GM12878 (cell line): Measurements from ENCODE around the gene TARS3. TPM values are rescaled to one million over a fixed set of nuclear protein-coding genes. Genes with fewer than 3 reads are reported as not detected.
A peak's percentile ranks its signal among the peaks of the same experiment; 100 is the strongest.

Experiments used
- ATAC-seq: fragments of 200-7000 bp; cut with Tn5 transposase; 3 replicates; pipeline ENCODE4 v1.9.1; 2020; ENCODE audit warnings: mild to moderate bottlenecking, moderate library complexity
- BruUV-seq: library from RNA; stranded (reverse); fragments of 400-500 nt; replicated peaks from 2 replicates; lab custom pipeline; 2021; lab: Mats Ljungman, UMichigan
- CTCF ChIA-PET: fragments of 300-600 bp; sonication (Branson Sonifier 250); formaldehyde crosslinking; extraction: SDS; loops from one replicate; lab custom pipeline; 2021; ENCODE audit warnings: inconsistent platforms; lab: Yijun Ruan, JAX
- POLR2A ChIA-PET: fragments of 350-600 bp; formaldehyde crosslinking; extraction: SDS; loops from one replicate; lab custom pipeline; 2021; ENCODE audit warnings: inconsistent platforms; lab: Charles Lee
- RAD21 ChIA-PET: fragments of 300-600 bp; sonication (Branson Sonifier 250); formaldehyde crosslinking; loops from one replicate; lab custom pipeline; 2023; ENCODE audit warnings: antibody characterized with exemption; ENCODE audit not compliant: unreplicated experiment; lab: Charles Lee
- SMC1A ChIA-PET: fragments of 300-600 bp; sonication (Branson Sonifier 250); formaldehyde crosslinking; loops from one replicate; lab custom pipeline; 2023; ENCODE audit not compliant: unreplicated experiment, uncharacterized antibody; lab: Charles Lee
- DNase-seq: peaks from one replicate; pipeline ENCODE4 v3.0.0-alpha.2; 2011; ENCODE audit warnings: low read depth, low spot score
- FAIRE-seq: peaks from 3 replicates; lab custom pipeline; 2011; peaks lifted over from hg19 to GRCh38; lab: Jason Lieb, UNC
- H2AFZ ChIP-seq: 2 replicates; pipeline ENCODE4 v1.6.0; 2011; ENCODE audit warnings: low read depth, low read length, control low read depth; ENCODE audit not compliant: control insufficient read depth
- H3K27ac ChIP-seq: 2 replicates; pipeline ENCODE4 v1.5.1; 2011; ENCODE audit warnings: control low read depth; ENCODE audit not compliant: control insufficient read depth, insufficient read depth
- H3K27me3 ChIP-seq, 2 experiments: replicated peaks in 1 of 2; 2 replicates each; pipeline versions ENCODE4 v1.6.0 to v1.6.1; 2011; ENCODE audit warnings: low read length in 1 of 2; ENCODE audit not compliant: control insufficient read depth in 2 of 2, insufficient read depth in 2 of 2
- H3K36me3 ChIP-seq, 2 experiments: 2 replicates each; pipeline ENCODE4 v1.5.1; 2011; ENCODE audit warnings: low read length in 1 of 2; ENCODE audit not compliant: control insufficient read depth in 2 of 2, insufficient read depth in 2 of 2
- H3K4me1 ChIP-seq: 2 replicates; pipeline ENCODE4 v1.6.1; 2011; ENCODE audit warnings: mild to moderate bottlenecking, low read length, moderate library complexity, mixed read lengths; ENCODE audit not compliant: control insufficient read depth, insufficient read depth
- H3K4me2 ChIP-seq: 2 replicates; pipeline ENCODE4 v1.6.0; 2011; ENCODE audit warnings: control low read depth; ENCODE audit not compliant: control insufficient read depth, insufficient read depth
- H3K4me3 ChIP-seq: fragments of 200-600 bp; sonication (generic); 2 replicates; pipeline ENCODE4 v1.5.1; 2016
- H3K79me2 ChIP-seq: 2 replicates; pipeline ENCODE4 v1.6.0; 2011; ENCODE audit warnings: low read length; ENCODE audit not compliant: control insufficient read depth, insufficient read depth
- H3K9ac ChIP-seq: 2 replicates; pipeline ENCODE4 v1.8.0; 2011; ENCODE audit warnings: low read length, control low read depth, mixed read lengths; ENCODE audit not compliant: control insufficient read depth, insufficient read depth
- H3K9me3 ChIP-seq: replicated peaks from 3 replicates; pipeline ENCODE4 v1.5.1; 2011; ENCODE audit warnings: mild to moderate bottlenecking, low read length; ENCODE audit not compliant: control insufficient read depth, insufficient read depth
- H4K20me1 ChIP-seq: 2 replicates; pipeline ENCODE4 v1.6.0; 2011; ENCODE audit not compliant: control insufficient read depth, insufficient read depth
- BMI1 ChIP-seq: fragments of 450-650 bp; IDR thresholded peaks from 2 replicates; pipeline ENCODE4 v1.6.1; 2016; ENCODE audit warnings: mild to moderate bottlenecking, moderate library complexity, borderline replicate concordance
- E4F1 ChIP-seq: fragments of 450-650 bp; IDR thresholded peaks from 2 replicates; pipeline ENCODE4 v1.6.1; 2018; ENCODE audit warnings: borderline replicate concordance, mild to moderate bottlenecking; ENCODE audit not compliant: partially characterized antibody
- MEF2B ChIP-seq: fragments of 450-650 bp; IDR thresholded peaks from 2 replicates; pipeline ENCODE4 v1.6.1; 2018; ENCODE audit warnings: mild to moderate bottlenecking, moderate library complexity; ENCODE audit not compliant: partially characterized antibody, poor library complexity, severe bottlenecking
- NFXL1 ChIP-seq: fragments of 450-650 bp; IDR thresholded peaks from 2 replicates; pipeline ENCODE4 v1.6.1; 2017; ENCODE audit warnings: antibody characterized with exemption, mild to moderate bottlenecking, borderline replicate concordance
- RELA ChIP-seq: fragments of 450-650 bp; IDR thresholded peaks from 2 replicates; pipeline ENCODE4 v1.8.0; 2014; ENCODE audit warnings: borderline replicate concordance; ENCODE audit not compliant: partially characterized antibody
- STAT3 ChIP-seq: IDR thresholded peaks from 2 replicates; pipeline ENCODE4 v1.6.1; 2011; ENCODE audit warnings: low read depth, low read length, improper control_type of control experiment
- YY1 ChIP-seq: IDR thresholded peaks from 2 replicates; pipeline ENCODE4 v1.6.1; 2011; ENCODE audit warnings: low read depth, mild to moderate bottlenecking, low read length
- ZNF687 ChIP-seq: fragments of 450-650 bp; IDR thresholded peaks from 2 replicates; pipeline ENCODE4 v1.6.1; 2017; ENCODE audit warnings: mild to moderate bottlenecking, moderate library complexity
- WGBS: methylation state at CpG from one replicate; pipeline ENCODE4 v1.1.6; 2016; ENCODE audit warnings: low lambda C conversion rate; ENCODE audit not compliant: insufficient replicate concordance, insufficient coverage; ENCODE audit errors: missing lambda C conversion rate; 5-methylcytosine and 5-hydroxymethylcytosine counted together
- in situ Hi-C: fragments of 300-500 bp; cut with MboI; formaldehyde crosslinking; loops from 9 replicates; pipeline ENCODE4 v1.14.3; 2018; ENCODE audit warnings: mixed read lengths
- intact Hi-C: fragments of 100-400 bp; cut with micrococcal nuclease; formaldehyde crosslinking; loops from one replicate; pipeline ENCODE4 v1.14.2; 2022; ENCODE audit not compliant: unreplicated experiment
- polyA plus RNA-seq, 11 experiments: library from polyadenylated mRNA; depleted of rRNA in 4 of 11; unstranded in 6 of 11; stranded (reverse) in 5 of 11; fragments of >200 nt; fragmentation: Nextera tagmentation in 4 of 11; fragmentation: Illumina TruSeq in 1 of 11; extraction: Ambion mirVana in 4 of 11; extraction: Trizol in 1 of 11; gene quantifications; 1 replicate in 1 of 11; 2 replicates in 10 of 11; pipeline versions ENCODE4 v1.2.1 to v1.2.3, GENCODE V29; 2011 to 2016; ENCODE audit warnings: inconsistent platforms in 2 of 11, missing spikeins in 2 of 11, low read depth in 1 of 11
- total RNA-seq, 4 experiments: library from RNA; depleted of rRNA in 3 of 4; stranded (reverse); fragments of >200 nt in 3 of 4; fragmentation: Illumina TruSeq in 1 of 4; extraction: Trizol in 1 of 4; gene quantifications; 2 replicates each; pipeline versions ENCODE4 v1.2.1 to v1.2.3, GENCODE V29; 2013 to 2021

TARS3 gene
- total and polyA plus RNA-seq, 10 of the 15 experiments (the other 5 are each of a cell fraction or from before 2014, with no cell fraction given) = 1.4 to 7.8 (median 5.3) TPM

- TF ChIP-seq ZNF687 (no peak), STAT3 (no peak), YY1 (no peak), BMI1 (no peak)
Measured at GRCh38 chr15:101694261-101694660, 30.0 kb downstream of the TARS3 start (continued).

GRCh38 chr15:101692801-101693598 lies 31.3 kb downstream of the TARS3 start:
- peaks cover 1% of the 10 kb centered on the region; the same call in 2 of the 3 replicates for H3K9me3 ChIP-seq
- RAD21 ChIA-PET = no interaction called here
- intact Hi-C loops (no loop called here), in situ Hi-C loops (no loop called here)
- DNase-seq = no peak
- no peaks in the 10 kb centered on the region for H3K27me3 ChIP-seq
- POLR2A ChIA-PET = no interaction called here
- H3K4me1 ChIP-seq = peaks cover 10% of the 10 kb centered on the region
- no peak overlapping the region for H3K4me3 ChIP-seq
- H2AFZ ChIP-seq = no peak overlapping the region
- H3K9ac ChIP-seq = no peak overlapping the region
- WGBS = 26% methylated on average over 4 of the region's 4 CpGs
- no peaks in the 10 kb centered on the region for H4K20me1 ChIP-seq
- CTCF ChIA-PET = no interaction called here
- BruUV-seq = no TSS peak
- ATAC-seq = peak; percentile 55
- no peak for FAIRE-seq
- TF ChIP-seq NFXL1 (no peak), MEF2B (peak; percentile 59), RELA (no peak), E4F1 (no peak)
- TF ChIP-seq, all 136 proteins: peak for 1
- H3K4me2 ChIP-seq = no peak overlapping the region
- peaks cover 0 to 7% of the 10 kb centered on the region in 2 experiments; a peak in 2 of 4 replicates for H3K36me3 ChIP-seq
- H3K27ac ChIP-seq = peak overlapping the region; percentile 18; the same call in 1 of the 2 replicates
- no peaks in the 10 kb centered on the region for H3K79me2 ChIP-seq
- SMC1A ChIA-PET = interaction anchor here (1.4 kb wide), 1 partner anchor 25 kb away, joined by 3 read pairs; no protein-coding TSS in a partner anchor
